Measurements from ENCODE around the gene CCDC73.
"Not testable (repeated sequence)": the region's sequence is repeated elsewhere in the genome, so short reads cannot be mapped to it uniquely, and the experiment has no call there.

Gene CCDC73

DNA sequence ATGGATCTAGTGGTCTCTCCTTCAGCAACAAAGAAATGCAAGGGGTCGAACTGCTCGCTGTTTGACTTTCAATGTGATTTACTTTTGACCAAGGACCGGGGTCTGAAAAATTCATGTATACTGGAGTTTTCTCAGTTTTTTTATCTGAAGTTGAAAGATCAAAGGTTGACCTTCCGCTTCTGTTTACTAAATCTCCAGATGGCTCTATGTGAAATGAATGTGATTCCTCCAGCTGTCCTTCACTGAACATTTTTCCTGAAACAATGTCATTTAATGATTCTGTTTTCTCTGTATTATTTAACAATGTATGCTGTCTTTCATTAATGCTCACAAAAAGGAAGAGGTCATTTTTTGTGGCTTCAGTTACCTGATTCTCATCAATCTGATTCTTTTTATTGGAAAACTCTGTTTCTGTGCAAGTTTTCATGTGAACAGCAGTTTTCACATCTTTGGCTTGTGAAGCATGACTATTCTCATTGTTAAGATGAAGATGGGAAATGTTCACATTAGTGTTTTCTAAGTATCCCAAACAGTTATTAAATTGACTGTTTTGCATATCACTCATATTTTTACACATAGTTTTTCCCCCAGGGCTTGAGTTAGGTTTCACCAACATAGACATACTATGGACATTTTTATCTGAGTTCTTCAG lies 180.8 kb downstream of the CCDC73 start:
- no peaks in the 10 kb centered on the region for H4K20me1 ChIP-seq (ENCODE audit: control insufficient read depth, insufficient read depth, low read depth, low read length)
- TF ChIP-seq, protein P1, sequence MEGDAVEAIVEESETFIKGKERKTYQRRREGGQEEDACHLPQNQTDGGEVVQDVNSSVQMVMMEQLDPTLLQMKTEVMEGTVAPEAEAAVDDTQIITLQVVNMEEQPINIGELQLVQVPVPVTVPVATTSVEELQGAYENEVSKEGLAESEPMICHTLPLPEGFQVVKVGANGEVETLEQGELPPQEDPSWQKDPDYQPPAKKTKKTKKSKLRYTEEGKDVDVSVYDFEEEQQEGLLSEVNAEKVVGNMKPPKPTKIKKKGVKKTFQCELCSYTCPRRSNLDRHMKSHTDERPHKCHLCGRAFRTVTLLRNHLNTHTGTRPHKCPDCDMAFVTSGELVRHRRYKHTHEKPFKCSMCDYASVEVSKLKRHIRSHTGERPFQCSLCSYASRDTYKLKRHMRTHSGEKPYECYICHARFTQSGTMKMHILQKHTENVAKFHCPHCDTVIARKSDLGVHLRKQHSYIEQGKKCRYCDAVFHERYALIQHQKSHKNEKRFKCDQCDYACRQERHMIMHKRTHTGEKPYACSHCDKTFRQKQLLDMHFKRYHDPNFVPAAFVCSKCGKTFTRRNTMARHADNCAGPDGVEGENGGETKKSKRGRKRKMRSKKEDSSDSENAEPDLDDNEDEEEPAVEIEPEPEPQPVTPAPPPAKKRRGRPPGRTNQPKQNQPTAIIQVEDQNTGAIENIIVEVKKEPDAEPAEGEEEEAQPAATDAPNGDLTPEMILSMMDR (IDR thresholded peaks at IDR 0.05; ENCODE audit: low read depth, low read length, poor library complexity, severe bottlenecking) = no peak
- TF ChIP-seq EZH2phosphoT487 (IDR thresholded peaks at IDR 0.05; ENCODE audit: borderline replicate concordance, low read length) = no peak
- H3K9me3 ChIP-seq (ENCODE audit: control insufficient read depth, insufficient read depth, low read length) = no peaks in the 10 kb centered on the region
- H3F3A ChIP-seq (ENCODE audit: control insufficient read depth, insufficient read depth) = no peaks in the 10 kb centered on the region
- no peaks in the 10 kb centered on the region for H3K36me3 ChIP-seq (ENCODE audit: control insufficient read depth, low read length)
- no peaks in the 10 kb centered on the region for H3K27me3 ChIP-seq (ENCODE audit: control insufficient read depth, low read length)
- no peaks in the 10 kb centered on the region for H3K9me2 ChIP-seq (replicated peaks; ENCODE audit: control insufficient read depth, low read length)
- no peak overlapping the region for H3K4me2 ChIP-seq (ENCODE audit: low read length)
- no peak overlapping the region for H3K27ac ChIP-seq (ENCODE audit: low read depth, low read length)
- H3K4me1 ChIP-seq (ENCODE audit: control insufficient read depth, low read length) = no peaks in the 10 kb centered on the region
- no peaks in the 10 kb centered on the region for H3K79me2 ChIP-seq (ENCODE audit: control insufficient read depth, low read length)
- no peak overlapping the region for H3K4me3 ChIP-seq (ENCODE audit: low read length)

DNA sequence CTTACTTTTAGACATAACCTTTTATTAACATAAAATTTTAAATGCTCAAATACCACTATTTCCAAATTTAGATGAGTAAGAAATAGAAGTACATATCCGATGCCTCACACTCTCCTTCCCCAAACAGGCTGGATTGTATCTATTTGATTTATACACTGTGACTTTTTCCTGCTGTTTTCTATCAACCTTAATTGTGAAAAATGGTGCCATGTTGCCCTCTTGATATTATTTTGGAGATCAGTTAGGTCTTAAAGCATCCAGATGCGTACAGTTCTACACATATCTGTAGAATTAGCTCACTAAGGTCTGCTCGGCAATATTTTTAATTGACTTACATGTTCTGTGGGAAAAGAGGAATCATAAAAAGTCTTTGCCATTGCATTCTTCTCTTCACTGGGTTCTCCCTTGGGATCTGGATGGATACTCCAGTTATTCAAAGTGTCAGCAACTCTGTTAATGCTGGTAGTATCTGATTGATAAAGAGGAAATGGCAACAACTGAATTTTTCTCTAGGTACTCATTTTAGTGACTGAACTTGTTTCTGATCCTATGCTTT lies 183.6 kb downstream of the CCDC73 start:
- no peaks in the 10 kb centered on the region for H3K4me1 ChIP-seq (ENCODE audit: control insufficient read depth, low read length)
- no peak overlapping the region for H3K27ac ChIP-seq (ENCODE audit: low read depth, low read length)
- no peaks in the 10 kb centered on the region for H3K27me3 ChIP-seq (ENCODE audit: control insufficient read depth, low read length)
- no peak overlapping the region for H3K4me2 ChIP-seq (ENCODE audit: low read length)
- H4K20me1 ChIP-seq (ENCODE audit: control insufficient read depth, insufficient read depth, low read depth, low read length) = no peaks in the 10 kb centered on the region
- peaks cover 6% of the 10 kb centered on the region for H3F3A ChIP-seq (ENCODE audit: control insufficient read depth, insufficient read depth)
- H3K79me2 ChIP-seq (ENCODE audit: control insufficient read depth, low read length) = no peaks in the 10 kb centered on the region
- no peaks in the 10 kb centered on the region for H3K9me2 ChIP-seq (replicated peaks; ENCODE audit: control insufficient read depth, low read length)
- H3K36me3 ChIP-seq (ENCODE audit: control insufficient read depth, low read length) = peaks cover 5% of the 10 kb centered on the region; the same call in 1 of the 2 replicates
- H3K4me3 ChIP-seq (ENCODE audit: low read length) = no peak overlapping the region
- TF ChIP-seq EZH2phosphoT487 (IDR thresholded peaks at IDR 0.05; ENCODE audit: borderline replicate concordance, low read length) = no peak
- TF ChIP-seq, protein P1 (IDR thresholded peaks at IDR 0.05; ENCODE audit: low read depth, low read length, poor library complexity, severe bottlenecking) = no peak
- H3K9me3 ChIP-seq (ENCODE audit: control insufficient read depth, insufficient read depth, low read length) = no peaks in the 10 kb centered on the region

DNA sequence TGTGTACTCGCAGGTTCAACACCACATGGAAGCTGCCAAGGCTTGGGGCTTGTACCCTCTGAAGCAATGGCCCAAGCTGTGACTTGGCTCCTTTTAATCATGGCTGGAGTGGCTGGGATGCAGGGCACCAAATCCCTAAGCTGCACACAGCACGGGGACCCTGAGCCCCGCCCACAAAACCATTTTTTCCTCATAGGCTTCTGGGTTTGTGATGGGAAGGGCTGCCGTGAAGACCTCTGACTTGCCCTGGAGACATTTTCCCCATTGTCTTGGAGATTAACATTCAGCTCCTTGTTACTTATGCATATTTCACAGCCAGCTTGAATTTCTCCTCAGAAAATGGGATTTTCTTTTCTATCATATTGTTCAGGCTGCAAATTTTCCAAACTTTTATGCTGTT lies 185.6 kb downstream of the CCDC73 start:
- H3K4me1 ChIP-seq (ENCODE audit: control insufficient read depth, low read length); H3K9me3 ChIP-seq (ENCODE audit: control insufficient read depth, insufficient read depth, low read length); H3K4me3 ChIP-seq (ENCODE audit: low read length); H3K27ac ChIP-seq (ENCODE audit: low read depth, low read length); H4K20me1 ChIP-seq (ENCODE audit: control insufficient read depth, insufficient read depth, low read depth, low read length); H3K27me3 ChIP-seq (ENCODE audit: control insufficient read depth, low read length); H3F3A ChIP-seq (ENCODE audit: control insufficient read depth, insufficient read depth); H3K4me2 ChIP-seq (ENCODE audit: low read length); H3K79me2 ChIP-seq (ENCODE audit: control insufficient read depth, low read length); H3K9me2 ChIP-seq (replicated peaks; ENCODE audit: control insufficient read depth, low read length): not testable (repeated sequence)
- H3K36me3 ChIP-seq (ENCODE audit: control insufficient read depth, low read length) = peaks cover 21% of the 10 kb centered on the region

DNA sequence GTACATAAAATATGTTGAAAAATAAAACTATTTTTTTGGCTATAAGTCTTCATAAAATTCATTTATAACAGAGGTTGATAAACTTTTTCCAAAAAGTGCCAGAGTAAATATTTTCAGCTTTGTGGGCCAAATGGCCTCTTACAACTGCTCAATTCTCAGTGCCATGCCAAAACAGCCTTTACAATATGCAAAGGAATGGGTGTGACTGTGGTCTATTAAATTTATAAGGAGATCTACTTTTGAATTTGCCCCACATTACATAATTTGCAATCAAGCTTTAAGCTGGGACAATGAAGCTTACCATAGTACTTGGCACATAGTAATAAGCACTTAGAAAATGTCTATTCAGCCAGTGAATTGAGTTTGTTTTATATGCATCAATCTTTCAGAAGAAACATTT lies 188.2 kb downstream of the CCDC73 start:
- no peaks in the 10 kb centered on the region for H4K20me1 ChIP-seq (ENCODE audit: control insufficient read depth, insufficient read depth, low read depth, low read length)
- no peak for TF ChIP-seq EZH2phosphoT487 (IDR thresholded peaks at IDR 0.05; ENCODE audit: borderline replicate concordance, low read length)
- TF ChIP-seq, protein P1 (IDR thresholded peaks at IDR 0.05; ENCODE audit: low read depth, low read length, poor library complexity, severe bottlenecking) = no peak
- no peak overlapping the region for H3K27ac ChIP-seq (ENCODE audit: low read depth, low read length)
- H3K9me2 ChIP-seq (replicated peaks; ENCODE audit: control insufficient read depth, low read length) = no peaks in the 10 kb centered on the region
- no peak overlapping the region for H3K4me2 ChIP-seq (ENCODE audit: low read length)
- H3K9me3 ChIP-seq (ENCODE audit: control insufficient read depth, insufficient read depth, low read length) = no peaks in the 10 kb centered on the region
- H3K79me2 ChIP-seq (ENCODE audit: control insufficient read depth, low read length) = no peaks in the 10 kb centered on the region
- no peak overlapping the region for H3K4me3 ChIP-seq (ENCODE audit: low read length)
- peaks cover 16% of the 10 kb centered on the region for H3F3A ChIP-seq (ENCODE audit: control insufficient read depth, insufficient read depth)
- no peaks in the 10 kb centered on the region for H3K27me3 ChIP-seq (ENCODE audit: control insufficient read depth, low read length)
- H3K4me1 ChIP-seq (ENCODE audit: control insufficient read depth, low read length) = no peaks in the 10 kb centered on the region
- peaks cover 47% of the 10 kb centered on the region for H3K36me3 ChIP-seq (ENCODE audit: control insufficient read depth, low read length)
